ENCODE results near the gene LIMK2. TPM values are rescaled to one million over a fixed set of nuclear protein-coding genes. Genes with fewer than 3 reads are reported as not detected.
A peak's percentile ranks its signal among the peaks of the same experiment; 100 is the strongest.

Gene LIMK2
- total RNA-seq, 1 experiment from 2014 or later: 27.9 TPM

DNA sequence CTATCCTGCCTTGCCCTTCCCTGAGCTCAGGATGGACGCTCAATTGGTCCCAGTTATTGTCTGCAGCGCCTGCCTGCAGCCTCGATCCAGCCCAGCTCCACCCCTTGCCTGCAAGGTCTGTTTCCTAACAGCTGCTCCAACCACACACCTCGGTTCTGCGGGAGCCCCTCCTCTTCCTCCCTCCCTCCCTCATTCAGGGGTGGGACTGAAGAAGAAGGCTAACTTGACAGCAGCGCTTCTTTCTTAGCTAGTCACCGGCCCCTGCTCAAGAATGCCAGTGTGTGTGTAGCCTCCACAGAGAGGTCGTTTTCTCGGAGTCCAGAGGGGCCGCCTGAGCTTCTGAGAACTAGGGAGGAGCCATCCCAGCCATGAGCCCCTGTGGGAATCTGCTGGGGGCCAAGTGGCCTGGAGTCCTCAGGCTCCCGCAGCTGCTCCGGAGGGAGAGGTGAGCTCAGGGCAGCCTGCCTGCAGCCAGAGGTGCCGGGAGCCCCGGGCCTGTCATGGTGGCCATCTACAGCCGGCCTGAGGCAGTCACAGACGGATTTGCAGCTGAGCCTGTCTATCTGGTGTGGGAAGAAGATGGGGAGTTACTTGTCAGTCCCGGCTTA is 36.1 kb downstream of the LIMK2 start:
- Histone ChIP-seq H3K4me1 (ENCODE audit: insufficient read depth, low read length, poor library complexity, severe bottlenecking) (peaks cover 11% of the 10 kb centered on the region), H3K36me3 (ENCODE audit: insufficient read depth, low read length, poor library complexity, severe bottlenecking) (no peaks in the 10 kb centered on the region), H3K27ac (ENCODE audit: low read depth, low read length, poor library complexity, severe bottlenecking) (no peak overlapping the region), H3K4me3 (ENCODE audit: low read depth, low read length, poor library complexity, severe bottlenecking) (no peak overlapping the region), H3K9me3 (ENCODE audit: low read depth, low read length, poor library complexity, severe bottlenecking) (no peaks in the 10 kb centered on the region), H3K27me3 (replicated peaks; ENCODE audit: insufficient read depth, low read depth, low read length, poor library complexity) (no peaks in the 10 kb centered on the region)
- DNase-seq (ENCODE audit: low spot score): peak; percentile 77
- no peak for TF ChIP-seq EZH2 (IDR thresholded peaks at IDR 0.05; ENCODE audit: borderline replicate concordance, low read depth, low read length, poor library complexity, severe bottlenecking)
- TF ChIP-seq CTCF (conservative IDR thresholded peaks at IDR 0.05; ENCODE audit: low read depth, low read length): no peak
- no TSS peak for BruUV-seq (replicated peaks)
- intact Hi-C loops (cut with micrococcal nuclease; ENCODE audit: unreplicated experiment): no loop called here
- ChIA-PET POLR2A (ENCODE audit: low non-redundant PET) (no interaction called here), CTCF (interaction anchor here (0.7 kb wide), 1 partner anchor 204 kb away, joined by 3 read pairs; no protein-coding TSS in a partner anchor)

GRCh38 chr22:31248965-31249958 is 37.2 kb downstream of the LIMK2 start:
- ChIA-PET CTCF (no interaction called here), POLR2A (ENCODE audit: low non-redundant PET) (no interaction called here)
- Histone ChIP-seq H3K4me3 (ENCODE audit: low read depth, low read length, poor library complexity, severe bottlenecking) (no peak overlapping the region), H3K4me1 (ENCODE audit: insufficient read depth, low read length, poor library complexity, severe bottlenecking) (peaks cover 5% of the 10 kb centered on the region), H3K27me3 (replicated peaks; ENCODE audit: insufficient read depth, low read depth, low read length, poor library complexity) (no peaks in the 10 kb centered on the region), H3K27ac (ENCODE audit: low read depth, low read length, poor library complexity, severe bottlenecking) (no peak overlapping the region), H3K36me3 (ENCODE audit: insufficient read depth, low read length, poor library complexity, severe bottlenecking) (no peaks in the 10 kb centered on the region), H3K9me3 (ENCODE audit: low read depth, low read length, poor library complexity, severe bottlenecking) (no peaks in the 10 kb centered on the region)
- BruUV-seq (replicated peaks): no TSS peak
- DNase-seq (ENCODE audit: low spot score): no peak
- intact Hi-C loops (cut with micrococcal nuclease; ENCODE audit: unreplicated experiment): no loop called here
- TF ChIP-seq EZH2 (IDR thresholded peaks at IDR 0.05; ENCODE audit: borderline replicate concordance, low read depth, low read length, poor library complexity, severe bottlenecking) (no peak), CTCF (conservative IDR thresholded peaks at IDR 0.05; ENCODE audit: low read depth, low read length) (no peak)

DNA sequence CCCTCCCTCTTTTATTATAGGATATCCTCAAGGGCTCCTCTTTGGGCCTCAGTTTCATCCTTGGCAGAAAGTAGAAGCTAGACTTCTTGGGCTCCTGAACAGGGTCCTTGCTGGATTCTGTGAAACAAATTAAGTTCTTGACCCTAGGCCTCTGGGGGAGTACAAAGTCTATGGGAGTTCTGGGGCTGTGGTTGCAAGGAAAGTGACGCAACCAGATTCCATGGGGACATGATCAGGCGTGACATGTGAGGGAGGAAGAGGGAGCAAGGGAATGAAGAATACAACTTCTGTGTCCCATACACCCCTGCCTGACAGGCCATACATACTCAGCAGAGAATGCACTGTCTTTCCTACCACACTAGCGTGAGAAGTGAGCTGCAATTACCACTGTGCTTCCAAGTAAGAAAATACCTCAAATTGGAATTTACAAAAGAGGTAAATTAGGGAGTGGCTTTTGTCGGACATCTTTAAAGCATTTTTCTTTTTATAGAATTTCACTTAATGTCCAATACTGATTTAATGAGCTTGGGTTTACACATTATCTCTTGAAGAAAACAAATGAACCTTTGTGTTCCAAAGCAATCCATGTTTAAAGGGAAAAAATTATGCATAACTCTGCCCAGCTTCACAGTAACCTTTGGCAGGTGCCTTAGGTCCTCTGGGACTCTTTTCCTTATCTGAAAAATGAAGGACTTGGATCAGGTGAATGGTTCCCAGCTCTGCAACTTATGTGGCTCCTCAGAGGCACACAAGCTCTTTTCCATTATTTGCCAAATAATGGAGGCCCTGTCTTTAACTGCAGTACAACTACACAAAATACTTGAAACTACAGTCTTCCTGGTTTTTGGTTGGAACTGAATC is 38.9 kb downstream of the LIMK2 start:
- H3K27me3 ChIP-seq (replicated peaks; ENCODE audit: insufficient read depth, low read depth, low read length, poor library complexity): no peaks in the 10 kb centered on the region
- H3K36me3 ChIP-seq (ENCODE audit: insufficient read depth, low read length, poor library complexity, severe bottlenecking): no peaks in the 10 kb centered on the region
- H3K4me3 ChIP-seq (ENCODE audit: low read depth, low read length, poor library complexity, severe bottlenecking): no peak overlapping the region
- no peak overlapping the region for H3K27ac ChIP-seq (ENCODE audit: low read depth, low read length, poor library complexity, severe bottlenecking)
- intact Hi-C loops (cut with micrococcal nuclease; ENCODE audit: unreplicated experiment): no loop called here
- no peaks in the 10 kb centered on the region for H3K9me3 ChIP-seq (ENCODE audit: low read depth, low read length, poor library complexity, severe bottlenecking)
- no peak for DNase-seq (ENCODE audit: low spot score)
- H3K4me1 ChIP-seq (ENCODE audit: insufficient read depth, low read length, poor library complexity, severe bottlenecking): no peaks in the 10 kb centered on the region
- POLR2A ChIA-PET (ENCODE audit: low non-redundant PET): no interaction called here
- BruUV-seq (replicated peaks): no TSS peak
- TF ChIP-seq EZH2 (IDR thresholded peaks at IDR 0.05; ENCODE audit: borderline replicate concordance, low read depth, low read length, poor library complexity, severe bottlenecking) (no peak), CTCF (conservative IDR thresholded peaks at IDR 0.05; ENCODE audit: low read depth, low read length) (no peak)
- CTCF ChIA-PET: interaction anchor here (0.7 kb wide), 1 partner anchor 21 kb away, joined by 3 read pairs; no protein-coding TSS in a partner anchor
